RWPE2 (cell line): Measurements from ENCODE around the gene STX3.

Experiments used
- ATAC-seq: fragments of 200-7000 bp; cut with Tn5 transposase; 3 replicates; pipeline ENCODE4 v1.9.1; 2021; ENCODE audit warnings: low read depth
- DNase-seq: peaks from one replicate; pipeline ENCODE4 v3.0.0-alpha.2; 2020; ENCODE audit warnings: low spot score
- H3K27ac ChIP-seq: fragments of 450-650 bp; 2 replicates; pipeline ENCODE4 v1.5.1; 2017; ENCODE audit warnings: mild to moderate bottlenecking; ENCODE audit not compliant: poor library complexity, severe bottlenecking
- H3K27me3 ChIP-seq: fragments of 250-450 bp; sonication (Bioruptor Pico); 2 replicates; pipeline ENCODE4 v1.5.1; 2021; ENCODE audit warnings: mild to moderate bottlenecking, moderate library complexity; ENCODE audit not compliant: insufficient read depth, poor library complexity, severe bottlenecking
- H3K36me3 ChIP-seq: fragments of 250-450 bp; sonication (Bioruptor Pico); 2 replicates; pipeline ENCODE4 v1.5.1; 2020; ENCODE audit warnings: low read depth, mild to moderate bottlenecking, moderate library complexity
- H3K4me1 ChIP-seq: fragments of 250-450 bp; sonication (Bioruptor Pico); 2 replicates; pipeline ENCODE4 v1.5.1; 2021; ENCODE audit warnings: mild to moderate bottlenecking, moderate library complexity; ENCODE audit not compliant: insufficient read depth, poor library complexity, severe bottlenecking
- H3K4me3 ChIP-seq: fragments of 250-450 bp; sonication (Bioruptor Pico); 2 replicates; pipeline ENCODE4 v1.5.1; 2021; ENCODE audit warnings: mild to moderate bottlenecking, moderate library complexity; ENCODE audit not compliant: severe bottlenecking
- H3K9me3 ChIP-seq: fragments of 250-450 bp; sonication (Bioruptor Pico); 2 replicates; pipeline ENCODE4 v1.5.1; 2021; ENCODE audit warnings: mild to moderate bottlenecking, moderate library complexity; ENCODE audit not compliant: severe bottlenecking
- TF ChIP-seq, protein P1 (sequence below): fragments of 450-650 bp; IDR thresholded peaks from one replicate; pipeline ENCODE4 v1.5.1; 2017; ENCODE audit warnings: mild to moderate bottlenecking, moderate library complexity; ENCODE audit not compliant: poor library complexity, severe bottlenecking

Gene STX3

DNA sequence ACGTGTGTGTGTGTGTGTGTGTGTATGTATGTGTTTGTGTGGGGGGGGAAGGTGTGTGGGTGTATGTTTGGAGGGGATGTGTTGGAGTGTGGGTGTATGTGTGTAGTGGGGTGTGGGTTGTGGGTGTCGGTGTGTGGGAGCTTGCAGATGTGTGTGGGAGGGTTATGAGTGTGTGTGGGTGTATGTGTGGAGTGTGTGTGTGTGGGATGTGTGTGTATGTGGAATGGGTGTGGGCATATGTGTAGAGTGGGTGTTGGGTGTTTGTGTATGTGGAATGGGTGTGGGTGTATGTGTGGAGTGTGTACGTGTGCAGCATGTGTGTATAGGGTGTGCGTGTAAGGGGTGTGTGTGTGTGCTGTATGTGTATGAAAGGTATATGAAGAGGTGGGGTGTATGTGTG, 14.7 kb downstream of the STX3 start:
- H3K27ac ChIP-seq: no peak overlapping the region
- TF ChIP-seq, protein P1, sequence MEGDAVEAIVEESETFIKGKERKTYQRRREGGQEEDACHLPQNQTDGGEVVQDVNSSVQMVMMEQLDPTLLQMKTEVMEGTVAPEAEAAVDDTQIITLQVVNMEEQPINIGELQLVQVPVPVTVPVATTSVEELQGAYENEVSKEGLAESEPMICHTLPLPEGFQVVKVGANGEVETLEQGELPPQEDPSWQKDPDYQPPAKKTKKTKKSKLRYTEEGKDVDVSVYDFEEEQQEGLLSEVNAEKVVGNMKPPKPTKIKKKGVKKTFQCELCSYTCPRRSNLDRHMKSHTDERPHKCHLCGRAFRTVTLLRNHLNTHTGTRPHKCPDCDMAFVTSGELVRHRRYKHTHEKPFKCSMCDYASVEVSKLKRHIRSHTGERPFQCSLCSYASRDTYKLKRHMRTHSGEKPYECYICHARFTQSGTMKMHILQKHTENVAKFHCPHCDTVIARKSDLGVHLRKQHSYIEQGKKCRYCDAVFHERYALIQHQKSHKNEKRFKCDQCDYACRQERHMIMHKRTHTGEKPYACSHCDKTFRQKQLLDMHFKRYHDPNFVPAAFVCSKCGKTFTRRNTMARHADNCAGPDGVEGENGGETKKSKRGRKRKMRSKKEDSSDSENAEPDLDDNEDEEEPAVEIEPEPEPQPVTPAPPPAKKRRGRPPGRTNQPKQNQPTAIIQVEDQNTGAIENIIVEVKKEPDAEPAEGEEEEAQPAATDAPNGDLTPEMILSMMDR: no peak
- H3K9me3 ChIP-seq: no peaks in the 10 kb centered on the region
- no peaks in the 10 kb centered on the region for H3K27me3 ChIP-seq
- ATAC-seq (no peak), DNase-seq (no peak)
- H3K4me3 ChIP-seq: no peak overlapping the region
- H3K36me3 ChIP-seq: peaks cover 8% of the 10 kb centered on the region; the same call in 1 of the 2 replicates
- H3K4me1 ChIP-seq: no peaks in the 10 kb centered on the region

GRCh38 chr11:59770319-59770718, 15.1 kb downstream of the STX3 start:
- no peak for DNase-seq

GRCh38 chr11:59770869-59771268, 15.7 kb downstream of the STX3 start:
- H3K27me3 ChIP-seq: no peaks in the 10 kb centered on the region
- ATAC-seq (no peak), DNase-seq (no peak)
- H3K9me3 ChIP-seq: no peaks in the 10 kb centered on the region
- H3K4me1 ChIP-seq: no peaks in the 10 kb centered on the region
- H3K4me3 ChIP-seq: no peak overlapping the region
- H3K36me3 ChIP-seq: peaks cover 11% of the 10 kb centered on the region; the same call in 1 of the 2 replicates
- TF ChIP-seq, protein P1: no peak
- H3K27ac ChIP-seq: no peak overlapping the region

More at GRCh38 chr11:59770319-59770718, 15.1 kb downstream of the STX3 start:
- no peak overlapping the region for H3K27ac ChIP-seq
- H3K9me3 ChIP-seq: no peaks in the 10 kb centered on the region
- peaks cover 8% of the 10 kb centered on the region; the same call in 1 of the 2 replicates for H3K36me3 ChIP-seq
- ATAC-seq: no peak
- no peaks in the 10 kb centered on the region for H3K27me3 ChIP-seq
- H3K4me1 ChIP-seq: no peaks in the 10 kb centered on the region
- TF ChIP-seq, protein P1: no peak
- no peak overlapping the region for H3K4me3 ChIP-seq

DNA sequence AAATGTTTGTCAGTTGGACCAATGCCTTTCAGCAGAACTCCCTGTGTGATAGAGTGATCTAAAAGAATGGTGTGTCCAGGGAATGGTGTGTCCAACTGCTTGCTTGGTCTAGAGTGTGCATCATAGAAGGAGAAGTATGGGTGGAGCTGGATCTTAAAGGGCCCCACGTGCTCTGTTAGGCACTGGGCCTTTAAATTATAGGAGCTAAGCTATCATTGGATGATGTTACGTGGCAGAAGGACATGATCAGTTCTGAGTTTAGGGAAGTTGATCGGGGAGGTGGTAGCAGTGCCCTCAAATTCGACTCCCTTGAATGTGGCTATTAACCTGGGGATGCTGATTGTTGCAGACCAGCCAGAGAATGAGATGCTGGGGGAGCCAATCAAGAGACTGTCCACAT, 16.4 kb downstream of the STX3 start:
- Histone ChIP-seq H3K9me3 (no peaks in the 10 kb centered on the region), H3K4me1 (peaks cover 6% of the 10 kb centered on the region), H3K4me3 (no peak overlapping the region), H3K36me3 (peaks cover 11% of the 10 kb centered on the region; the same call in 1 of the 2 replicates), H3K27ac (no peak overlapping the region), H3K27me3 (no peaks in the 10 kb centered on the region)
- ATAC-seq (no peak), DNase-seq (no peak)
- TF ChIP-seq, protein P1: no peak

GRCh38 chr11:59773083-59773440, 17.9 kb downstream of the STX3 start:
- Histone ChIP-seq H3K4me3 (no peak overlapping the region), H3K4me1 (peaks cover 12% of the 10 kb centered on the region), H3K27me3 (no peaks in the 10 kb centered on the region), H3K36me3 (peaks cover 11% of the 10 kb centered on the region; the same call in 1 of the 2 replicates), H3K9me3 (no peaks in the 10 kb centered on the region), H3K27ac (no peak overlapping the region)
- ATAC-seq (no peak), DNase-seq (no peak)
- TF ChIP-seq, protein P1: no peak
